GM19397 (cell line): ENCODE measurements around the gene FOXG1.

Source experiments
- ATAC-seq: cut with Tn5 transposase; IDR thresholded peaks from one replicate; pipeline ENCODE4 v1.9.1; 2021; ENCODE audit warnings: mild to moderate bottlenecking, moderate library complexity; ENCODE audit not compliant: unreplicated experiment

The FOXG1 gene

DNA sequence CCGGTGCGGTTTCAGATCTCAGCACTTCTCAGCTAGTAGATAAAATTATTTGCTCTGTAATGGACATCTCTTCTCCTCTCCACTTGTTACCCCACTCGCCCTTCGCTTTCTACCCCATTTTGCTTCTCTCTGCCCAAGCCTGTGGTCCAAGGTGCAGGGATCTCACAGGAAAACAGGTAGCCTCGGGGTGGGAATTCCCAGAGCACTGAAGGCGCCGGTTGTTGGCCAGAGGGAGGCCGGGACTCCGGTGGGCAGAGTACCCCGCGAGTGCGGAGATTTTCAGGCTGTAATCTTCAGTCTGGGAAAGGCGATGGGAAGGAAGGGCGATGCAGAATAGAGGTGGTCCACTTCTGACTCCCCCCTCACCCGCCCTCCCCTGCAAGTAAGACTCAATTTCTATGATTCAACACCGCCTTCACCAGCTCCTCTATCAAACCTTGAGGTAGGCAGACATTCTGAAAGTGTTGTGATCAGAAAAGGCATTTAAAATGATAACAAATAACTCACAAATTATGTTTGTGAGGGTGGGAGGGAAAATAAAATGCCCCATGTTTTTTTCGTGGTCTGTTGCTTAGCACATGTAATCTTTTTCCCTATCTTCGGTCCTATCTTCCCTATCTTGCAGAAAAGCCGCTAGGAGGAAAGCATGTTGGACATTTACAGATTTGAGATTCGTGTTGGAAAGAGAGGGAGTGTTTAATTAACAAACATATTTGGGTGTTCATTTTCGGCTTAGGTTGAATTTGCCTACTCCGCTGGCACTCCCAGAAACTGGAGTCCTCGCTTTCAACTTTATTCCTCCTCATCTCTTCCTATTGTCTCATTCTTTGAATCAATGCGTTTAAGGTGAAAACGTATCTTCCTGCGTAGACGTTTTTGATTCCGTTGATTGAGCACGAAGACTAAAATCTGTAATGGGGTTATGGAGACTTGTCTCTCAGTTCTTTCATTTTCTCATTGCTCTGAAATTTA, 8.5 kb downstream of the FOXG1 start:
- ATAC-seq: no peak

DNA sequence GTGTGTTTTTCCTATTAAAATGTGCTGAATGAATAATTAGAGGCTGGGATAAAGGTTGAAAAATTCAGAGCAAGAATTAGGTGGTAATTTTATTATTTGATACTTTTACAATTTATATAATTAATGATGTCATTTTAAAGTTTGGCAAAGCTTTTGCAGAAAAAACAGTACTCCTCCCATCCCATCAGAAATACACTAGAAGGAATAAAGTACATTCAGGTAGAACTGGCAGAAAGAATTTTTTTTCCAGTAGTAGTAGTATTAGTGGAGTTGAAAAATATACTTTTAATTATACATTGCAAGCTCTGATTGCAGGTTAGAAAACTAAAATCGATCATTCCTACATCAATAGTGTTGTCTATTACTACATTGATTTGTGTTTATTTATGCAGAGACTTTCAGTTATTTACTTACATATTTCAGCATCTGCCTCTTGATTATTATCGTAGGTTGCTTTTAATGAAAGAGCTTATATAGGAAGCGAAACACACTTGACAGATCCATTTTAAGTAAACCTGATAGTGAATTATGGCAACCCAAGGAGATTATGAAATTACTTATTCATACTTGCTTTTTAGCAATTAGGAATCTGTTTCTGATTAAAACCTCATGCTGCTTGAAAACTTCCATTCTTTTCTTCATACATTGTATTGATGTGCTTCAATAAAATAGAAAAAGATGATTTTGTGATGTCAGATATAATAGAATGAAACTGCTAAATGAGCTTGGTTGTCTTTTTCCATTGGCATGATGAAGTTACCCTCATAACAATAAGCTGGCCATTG, 10.1 kb downstream of the FOXG1 start:
- no peak for ATAC-seq

DNA sequence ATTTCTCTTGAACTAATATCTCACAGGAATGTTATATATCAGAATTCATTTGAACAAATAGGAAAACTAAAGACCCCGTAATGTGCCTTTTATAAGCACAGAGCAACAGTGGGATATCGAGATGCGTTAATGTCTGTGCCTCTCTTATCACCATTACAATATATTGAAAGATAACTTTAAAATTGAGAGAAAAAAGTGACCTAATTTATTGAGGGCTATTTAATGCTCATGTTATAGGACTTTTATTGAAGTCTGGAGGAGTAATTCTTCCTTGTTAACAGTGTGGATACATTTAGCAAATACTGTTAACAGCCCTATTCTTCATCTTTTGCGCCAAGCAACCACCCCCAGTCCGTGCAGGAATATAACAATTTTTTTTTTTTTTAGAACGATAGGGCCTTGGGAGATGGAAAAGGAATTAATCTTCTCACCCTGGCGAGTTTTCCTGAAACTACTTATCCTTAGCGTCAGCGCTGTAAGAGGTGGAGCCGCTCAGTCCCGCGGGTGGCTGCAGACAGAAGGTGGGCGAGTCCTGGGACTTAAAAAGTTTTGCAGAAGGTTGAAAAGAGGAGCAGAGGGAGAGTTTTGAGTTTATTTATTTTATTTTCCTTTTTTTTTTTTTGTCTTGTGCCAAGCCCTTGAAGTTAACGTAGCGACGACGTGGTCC, 11.0 kb downstream of the FOXG1 start:
- no peak for ATAC-seq

DNA sequence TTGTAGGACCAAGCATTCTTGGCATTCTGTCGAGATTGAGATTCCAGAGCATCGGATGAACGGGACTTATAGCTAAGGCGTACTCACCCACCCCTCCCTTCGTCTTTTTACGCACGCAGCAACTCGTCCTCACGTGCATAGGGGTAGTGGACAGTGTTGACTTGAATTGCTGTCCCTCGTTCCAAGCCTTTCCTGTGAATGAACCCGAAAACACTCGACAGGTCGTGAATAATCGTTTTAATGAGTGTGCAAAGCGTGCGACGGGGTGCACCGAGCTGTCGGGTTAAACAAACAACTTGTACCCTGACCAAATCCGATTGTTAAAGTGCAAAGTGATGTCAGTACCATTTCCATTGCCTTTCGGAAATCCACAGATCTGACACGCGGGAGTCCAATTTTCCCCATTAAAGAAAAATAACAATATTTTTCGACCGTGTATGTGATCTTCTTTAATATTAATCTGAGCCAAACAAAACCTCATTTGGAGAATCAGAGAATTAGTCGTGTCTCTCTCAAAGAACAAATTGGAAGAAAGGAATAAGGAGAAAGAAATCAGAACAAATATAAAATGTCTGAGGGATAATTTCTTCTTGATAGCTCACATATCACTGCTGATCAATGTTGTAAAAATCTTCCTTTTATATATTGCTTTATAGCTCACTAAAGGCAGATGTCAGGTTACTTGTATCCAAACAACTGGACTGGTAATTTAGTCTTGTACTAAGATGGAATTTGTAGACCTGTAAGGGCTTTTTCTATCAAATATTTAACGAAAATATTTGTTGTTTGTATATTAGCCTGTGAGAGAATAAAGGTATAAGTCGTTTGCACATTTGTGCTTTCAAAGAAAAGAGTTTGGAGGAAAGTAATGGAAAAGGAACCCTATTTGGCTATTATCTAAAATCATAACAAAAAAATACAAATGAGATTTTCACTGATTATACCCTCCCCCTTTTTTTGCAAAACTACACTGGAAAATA, 11.8 kb downstream of the FOXG1 start:
- no peak for ATAC-seq

DNA sequence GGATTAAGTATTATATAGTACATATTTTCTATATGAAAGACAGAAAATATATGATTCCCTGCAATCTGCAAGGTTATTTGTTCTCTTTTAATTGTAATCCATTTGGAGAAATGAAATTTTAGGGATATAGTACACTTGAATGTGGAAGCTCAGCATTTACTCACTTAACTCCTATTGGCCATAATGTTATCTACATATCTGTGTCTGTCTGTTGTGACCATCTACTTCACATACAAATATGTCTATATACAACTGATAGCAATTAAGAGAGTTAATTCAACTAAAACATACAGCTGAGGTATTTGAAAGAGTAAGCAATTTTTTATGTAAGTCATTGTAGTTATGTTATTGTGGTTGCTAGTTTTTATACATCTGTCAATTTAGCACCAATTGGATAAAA, 12.9 kb downstream of the FOXG1 start:
- ATAC-seq: no peak

DNA sequence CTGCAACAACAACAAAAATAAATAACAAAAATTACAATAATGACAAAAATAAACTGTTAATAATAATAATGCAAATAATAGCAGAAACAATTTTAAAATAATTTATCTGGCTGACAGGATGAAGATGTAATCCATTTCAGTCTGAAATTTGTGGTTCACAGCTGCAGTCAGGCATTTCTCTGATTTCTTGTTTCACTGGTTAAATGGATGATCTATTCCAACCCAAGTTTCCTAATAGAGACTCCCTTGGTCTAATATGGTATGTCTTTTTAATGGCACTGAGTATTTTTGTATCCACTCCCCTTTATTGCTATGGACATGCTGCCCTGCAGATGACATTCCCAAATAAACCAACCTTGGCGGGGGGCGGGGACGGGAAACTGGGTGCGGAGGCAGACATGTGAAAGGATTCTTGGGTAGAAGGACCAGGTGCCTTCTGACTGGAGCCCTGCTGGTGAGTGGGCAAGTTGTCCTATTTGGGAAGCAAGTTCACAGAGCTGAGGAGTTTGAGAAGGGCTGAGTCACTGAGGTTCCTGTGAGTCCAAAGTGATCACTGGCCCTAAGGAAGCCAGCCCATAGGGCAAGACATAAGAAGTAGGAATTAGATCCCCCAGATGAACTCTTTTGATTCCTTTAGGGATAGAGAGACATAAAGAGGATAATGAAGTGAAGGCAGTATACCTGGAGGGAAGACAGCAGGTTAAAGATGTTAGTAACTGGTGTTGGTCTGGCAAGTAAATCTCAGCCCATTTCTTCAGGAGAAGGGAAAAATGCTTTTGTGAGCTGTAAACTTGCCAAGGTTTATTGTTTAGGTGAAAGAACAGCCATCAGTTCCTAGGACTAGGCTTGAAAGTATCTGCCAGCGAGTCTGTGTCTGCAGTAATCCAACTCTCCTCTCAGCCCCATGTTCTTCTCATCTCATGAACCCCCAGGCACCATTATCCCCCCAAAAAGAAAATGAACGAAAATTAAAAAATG, 14.5 kb downstream of the FOXG1 start:
- no peak for ATAC-seq

DNA sequence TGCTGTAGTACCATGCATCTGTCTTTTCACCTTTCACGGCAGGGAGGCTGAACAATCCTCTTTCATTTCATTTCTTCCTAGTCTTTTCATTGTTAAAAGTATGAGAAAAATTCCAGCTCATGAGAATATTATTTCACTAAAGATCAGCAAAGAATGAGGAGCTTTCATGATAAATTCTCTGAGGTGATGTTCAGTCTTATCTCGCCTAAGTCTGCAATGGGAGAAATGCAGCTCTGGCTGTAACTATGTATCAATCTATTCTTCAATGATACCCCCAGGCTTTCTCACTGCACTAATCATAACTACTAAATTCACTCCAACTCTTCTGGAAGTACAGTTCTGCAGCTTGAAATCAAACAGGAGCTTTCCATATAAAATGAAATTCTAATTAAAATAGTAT, 15.7 kb downstream of the FOXG1 start:
- ATAC-seq: no peak

DNA sequence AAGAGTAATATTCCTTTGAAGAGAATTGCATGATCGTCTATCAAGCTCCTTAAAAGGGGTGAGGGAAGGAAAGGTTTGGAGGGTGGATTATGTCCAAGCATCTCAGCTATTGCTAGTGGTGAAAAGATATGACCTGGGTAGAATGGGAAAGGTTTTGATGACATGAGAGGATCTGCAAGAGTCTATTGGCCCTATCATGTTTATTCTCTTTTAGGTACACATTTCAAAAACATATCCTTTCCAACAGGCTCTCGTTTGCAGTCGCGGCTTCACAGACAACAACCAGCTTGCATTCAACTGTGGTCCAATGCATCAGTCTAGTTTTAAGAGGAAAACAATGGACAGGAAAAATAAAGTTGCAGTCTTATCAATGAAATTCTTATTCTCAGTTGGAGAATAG, 17.1 kb downstream of the FOXG1 start:
- no peak for ATAC-seq

DNA sequence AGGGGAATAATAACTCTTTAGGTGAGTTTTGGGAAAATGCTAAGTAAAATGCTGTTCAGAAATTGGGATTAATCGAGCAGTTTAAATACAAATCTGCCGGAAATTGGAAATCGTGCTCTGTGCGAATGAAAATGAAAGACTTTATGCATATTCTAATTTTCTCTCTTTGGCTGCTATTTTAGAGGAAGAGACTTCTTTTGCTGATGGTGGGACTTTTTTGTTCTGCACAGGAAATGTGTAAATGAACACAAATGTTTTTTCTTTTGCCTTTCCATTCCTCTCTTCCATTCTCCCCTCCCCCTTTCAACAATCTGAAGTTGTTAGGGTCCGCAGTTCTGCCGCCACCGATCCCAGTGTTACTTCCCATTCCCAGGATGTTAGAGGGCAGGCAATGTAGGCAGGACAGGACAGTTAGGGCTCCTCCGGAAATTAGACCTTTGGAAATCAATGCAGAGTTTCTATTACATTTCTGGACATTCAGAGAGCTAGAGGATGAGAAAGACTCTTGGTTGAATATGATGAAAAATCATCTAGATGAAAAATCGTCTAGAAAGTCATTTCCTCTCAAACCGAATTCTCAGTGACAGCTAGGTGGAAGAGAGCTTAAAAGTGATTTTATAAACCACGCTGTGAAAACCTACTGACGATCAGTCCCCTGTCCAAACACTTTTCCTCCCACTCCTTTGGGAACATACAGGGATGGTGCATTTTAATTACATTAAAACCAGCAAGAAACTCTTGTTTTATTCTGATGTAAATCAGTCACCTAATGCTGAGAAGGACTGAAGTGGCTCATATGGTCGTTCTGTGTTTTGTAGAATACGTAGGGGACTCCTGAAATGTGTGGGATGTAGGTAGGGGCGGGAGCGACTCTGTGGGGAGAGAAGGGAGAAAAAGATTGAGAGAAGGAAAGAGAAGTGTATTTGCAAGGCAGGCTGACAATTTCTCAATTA, 17.8 kb downstream of the FOXG1 start:
- no peak for ATAC-seq

DNA sequence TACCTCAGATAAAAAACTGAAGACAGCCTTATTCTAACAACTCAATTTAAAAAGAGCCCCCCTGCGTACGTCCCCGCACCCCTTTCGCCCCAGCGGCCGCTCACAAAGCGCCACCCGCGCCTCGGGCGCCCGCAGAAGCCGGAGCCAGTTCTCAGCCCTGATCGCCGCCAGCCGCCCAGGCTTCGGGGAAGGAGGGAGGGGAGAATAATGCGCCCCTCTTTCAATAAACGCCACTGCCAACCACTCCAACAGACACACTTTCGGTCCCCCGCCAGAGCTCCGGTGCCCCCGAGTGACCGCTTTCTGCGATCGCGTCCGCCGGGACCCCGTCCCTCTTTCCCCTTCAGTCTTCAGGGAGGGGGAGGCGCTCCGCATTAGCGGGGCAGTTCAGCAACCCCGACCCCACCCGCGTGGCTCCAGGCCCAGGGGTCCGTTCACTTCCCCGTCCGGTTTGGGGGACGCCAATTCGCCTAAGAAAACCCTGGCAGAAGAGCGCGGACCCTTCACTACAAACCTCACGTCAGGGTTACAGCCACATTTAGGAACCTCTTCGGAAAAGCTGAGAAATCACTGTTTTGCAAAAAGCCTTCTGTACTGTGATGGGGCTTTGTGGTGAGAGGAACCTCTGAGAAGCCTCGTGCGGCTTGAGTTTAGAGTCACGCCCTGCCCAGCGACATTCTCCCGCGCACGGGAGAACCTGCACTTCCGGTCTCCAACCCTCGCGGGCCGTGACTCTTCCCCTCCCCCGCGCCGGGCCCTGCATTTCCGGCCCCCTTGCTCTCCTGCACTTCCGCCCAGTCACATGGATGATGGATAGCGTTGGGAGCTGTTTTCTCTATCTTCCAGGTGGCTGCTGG, 18.7 kb downstream of the FOXG1 start:
- ATAC-seq: no peak

DNA sequence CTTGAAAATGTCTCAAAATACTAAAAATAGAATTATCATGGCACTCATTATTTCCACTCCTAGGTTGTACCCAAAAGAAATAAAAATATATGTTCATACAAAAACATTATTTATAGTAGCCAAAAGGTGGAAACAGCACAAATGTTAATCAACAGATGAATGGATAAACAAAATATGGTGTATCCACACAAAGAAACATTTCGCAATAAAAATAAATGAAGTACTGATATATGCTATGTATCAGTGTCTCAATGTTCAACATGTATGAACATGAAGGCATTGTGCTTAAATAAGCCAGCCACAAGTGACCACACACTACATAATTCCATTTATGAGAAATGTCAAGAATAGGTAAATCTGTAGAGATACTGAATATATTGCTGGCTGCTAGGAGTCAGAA, 40.9 kb downstream of the FOXG1 start:
- ATAC-seq: no peak

DNA sequence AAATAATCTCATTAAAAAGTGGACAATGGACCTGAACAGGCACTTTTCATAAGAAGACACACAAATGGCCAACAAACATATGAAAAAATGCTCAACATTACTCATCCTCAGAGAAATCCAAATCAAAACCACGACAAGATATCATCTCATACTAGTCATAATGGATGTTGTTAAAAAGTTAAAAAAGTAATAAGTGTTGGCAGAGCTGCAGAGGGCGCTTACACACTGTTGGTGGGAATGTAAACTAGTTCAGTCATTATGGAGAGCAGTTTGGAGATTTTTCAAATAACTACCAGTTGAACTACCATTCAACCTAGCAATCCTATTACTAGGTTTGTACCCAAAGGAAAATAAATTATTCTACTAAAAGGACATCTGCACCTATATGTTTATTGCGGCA, 47.2 kb downstream of the FOXG1 start:
- ATAC-seq: no peak
